ENCODE results near the gene EXOG.

Gene EXOG

DNA sequence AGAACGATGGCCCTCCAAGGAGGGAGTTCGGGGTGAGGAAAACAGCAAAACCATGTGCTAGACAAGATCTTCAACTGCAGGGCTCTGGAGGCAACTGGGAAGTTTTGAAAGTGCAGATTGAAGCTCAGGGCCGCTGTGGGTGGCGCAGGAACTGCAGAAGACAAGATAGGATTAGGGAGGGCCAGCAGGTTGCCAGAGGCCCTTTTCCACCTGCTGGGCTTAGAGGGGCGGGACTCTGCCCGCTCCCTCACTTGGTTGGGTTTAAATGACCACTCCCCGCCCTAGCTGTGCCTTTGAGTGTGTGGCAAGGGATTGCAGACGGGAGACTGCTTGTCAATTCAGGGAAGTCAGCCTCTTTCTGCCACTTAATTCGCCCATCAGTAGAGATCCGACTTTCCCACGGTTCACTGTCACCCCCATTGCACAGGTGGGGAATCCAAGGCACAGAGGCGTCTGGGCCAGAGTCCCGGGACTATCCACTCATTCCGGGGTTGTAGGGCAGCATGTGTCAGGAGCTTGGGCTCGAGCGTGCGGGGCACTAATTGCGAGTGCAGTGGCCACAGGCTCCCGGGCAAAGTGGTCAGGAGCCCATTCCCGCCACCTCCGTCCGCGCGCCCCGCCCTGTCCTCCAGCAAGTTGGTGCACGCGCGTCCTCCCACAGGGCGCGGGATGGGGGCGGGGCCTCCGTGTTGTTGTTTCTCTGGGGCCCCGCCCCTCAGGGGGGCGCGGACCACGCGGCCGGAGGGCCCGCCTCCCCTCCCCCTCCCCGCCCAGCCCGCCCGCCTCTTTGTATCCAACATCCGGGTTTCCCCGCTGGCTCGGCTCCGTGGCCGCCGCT lies 42.8 kb upstream of the EXOG start, which contains the start of gene ACVR2B:
Gene ACVR2B, plus strand, starts transcription at position 816 of the 838 bp plus-strand sequence. CDS start 433 bp downstream, outside the sequence.
- TF ChIP-seq, protein P1, sequence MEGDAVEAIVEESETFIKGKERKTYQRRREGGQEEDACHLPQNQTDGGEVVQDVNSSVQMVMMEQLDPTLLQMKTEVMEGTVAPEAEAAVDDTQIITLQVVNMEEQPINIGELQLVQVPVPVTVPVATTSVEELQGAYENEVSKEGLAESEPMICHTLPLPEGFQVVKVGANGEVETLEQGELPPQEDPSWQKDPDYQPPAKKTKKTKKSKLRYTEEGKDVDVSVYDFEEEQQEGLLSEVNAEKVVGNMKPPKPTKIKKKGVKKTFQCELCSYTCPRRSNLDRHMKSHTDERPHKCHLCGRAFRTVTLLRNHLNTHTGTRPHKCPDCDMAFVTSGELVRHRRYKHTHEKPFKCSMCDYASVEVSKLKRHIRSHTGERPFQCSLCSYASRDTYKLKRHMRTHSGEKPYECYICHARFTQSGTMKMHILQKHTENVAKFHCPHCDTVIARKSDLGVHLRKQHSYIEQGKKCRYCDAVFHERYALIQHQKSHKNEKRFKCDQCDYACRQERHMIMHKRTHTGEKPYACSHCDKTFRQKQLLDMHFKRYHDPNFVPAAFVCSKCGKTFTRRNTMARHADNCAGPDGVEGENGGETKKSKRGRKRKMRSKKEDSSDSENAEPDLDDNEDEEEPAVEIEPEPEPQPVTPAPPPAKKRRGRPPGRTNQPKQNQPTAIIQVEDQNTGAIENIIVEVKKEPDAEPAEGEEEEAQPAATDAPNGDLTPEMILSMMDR (IDR thresholded peaks at IDR 0.05; ENCODE audit: low read depth, low read length, poor library complexity, severe bottlenecking): no peak
- no peak for TF ChIP-seq EZH2phosphoT487 (IDR thresholded peaks at IDR 0.05; ENCODE audit: borderline replicate concordance, low read length)
- H3K27ac ChIP-seq (ENCODE audit: low read depth, low read length): no peak within 1 kb of the TSS
- no peaks in the 10 kb centered on the region for H3K9me3 ChIP-seq (ENCODE audit: control insufficient read depth, insufficient read depth, low read length)
- peaks cover 9% of the 10 kb centered on the region for H3K27me3 ChIP-seq (ENCODE audit: control insufficient read depth, low read length)
- no peaks in the 10 kb centered on the region for H3F3A ChIP-seq (ENCODE audit: control insufficient read depth, insufficient read depth)
- no peaks in the 10 kb centered on the region for H3K36me3 ChIP-seq (ENCODE audit: control insufficient read depth, low read length)
- peak within 1 kb of the TSS; percentile 90 for H3K4me2 ChIP-seq (ENCODE audit: low read length)
- H3K9me2 ChIP-seq (replicated peaks; ENCODE audit: control insufficient read depth, low read length): no peaks in the 10 kb centered on the region
- peaks cover 8% of the 10 kb centered on the region; the same call in 1 of the 2 replicates for H4K20me1 ChIP-seq (ENCODE audit: control insufficient read depth, insufficient read depth, low read depth, low read length)
- H3K79me2 ChIP-seq (ENCODE audit: control insufficient read depth, low read length): peaks cover 34% of the 10 kb centered on the region
- peak within 1 kb of the TSS; percentile 87 for H3K4me3 ChIP-seq (ENCODE audit: low read length)
- H3K4me1 ChIP-seq (ENCODE audit: control insufficient read depth, low read length): peaks cover 17% of the 10 kb centered on the region

- Histone ChIP-seq H3K36me3 (ENCODE audit: control insufficient read depth, low read length) (no peaks in the 10 kb centered on the region), H3K27me3 (ENCODE audit: control insufficient read depth, low read length) (peaks cover 9% of the 10 kb centered on the region), H3K4me3 (ENCODE audit: low read length) (peak overlapping the region; percentile 87), H3K79me2 (ENCODE audit: control insufficient read depth, low read length) (peaks cover 39% of the 10 kb centered on the region), H3K4me2 (ENCODE audit: low read length) (peak overlapping the region; percentile 90), H3K27ac (ENCODE audit: low read depth, low read length) (no peak overlapping the region), H3K4me1 (ENCODE audit: control insufficient read depth, low read length) (peaks cover 17% of the 10 kb centered on the region), H3K9me3 (ENCODE audit: control insufficient read depth, insufficient read depth, low read length) (no peaks in the 10 kb centered on the region), H3K9me2 (replicated peaks; ENCODE audit: control insufficient read depth, low read length) (no peaks in the 10 kb centered on the region), H3F3A (ENCODE audit: control insufficient read depth, insufficient read depth) (no peaks in the 10 kb centered on the region), H4K20me1 (ENCODE audit: control insufficient read depth, insufficient read depth, low read depth, low read length) (peaks cover 8% of the 10 kb centered on the region; the same call in 1 of the 2 replicates)
- TF ChIP-seq EZH2phosphoT487 (IDR thresholded peaks at IDR 0.05; ENCODE audit: borderline replicate concordance, low read length): no peak
- TF ChIP-seq, protein P1 (IDR thresholded peaks at IDR 0.05; ENCODE audit: low read depth, low read length, poor library complexity, severe bottlenecking): no peak
Measured at GRCh38 chr3:38453913-38454177, 42.3 kb upstream of the EXOG start.

DNA sequence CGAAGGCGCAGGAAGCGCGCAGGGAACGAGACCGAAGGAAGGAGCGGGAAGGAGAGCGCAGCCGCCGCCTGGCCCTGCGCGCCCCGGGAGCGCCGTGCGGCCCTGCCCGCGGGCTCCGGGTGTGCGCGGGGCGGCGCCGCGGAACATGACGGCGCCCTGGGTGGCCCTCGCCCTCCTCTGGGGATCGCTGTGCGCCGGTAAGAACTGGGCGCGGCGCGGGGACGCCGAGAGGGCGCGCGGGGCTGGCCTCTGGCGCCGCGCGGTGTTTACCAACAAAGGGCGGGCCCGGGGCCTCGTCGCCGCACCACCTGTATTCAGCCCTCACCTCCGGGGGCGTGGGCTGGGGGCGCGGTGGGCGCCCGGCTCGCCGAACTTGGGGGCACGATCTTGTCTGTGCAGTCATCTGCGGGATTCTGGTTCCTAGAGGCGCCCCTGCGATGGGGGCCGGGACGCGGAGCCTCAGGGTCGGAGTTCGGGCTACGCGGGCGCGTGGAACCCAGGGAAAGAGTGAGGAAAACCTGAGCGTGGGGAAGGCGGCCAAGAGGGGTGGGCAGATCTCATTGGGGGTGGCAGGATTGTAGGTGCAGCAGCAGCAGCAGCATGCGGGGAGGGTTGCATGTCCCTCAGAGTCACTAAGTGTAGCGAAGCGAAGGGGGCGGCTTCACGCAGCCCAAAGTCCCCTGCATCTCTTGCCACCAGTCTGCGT lies 41.8 kb upstream of the EXOG start:
- Histone ChIP-seq H3K4me2 (ENCODE audit: low read length) (peak overlapping the region; percentile 90), H3K9me2 (replicated peaks; ENCODE audit: control insufficient read depth, low read length) (no peaks in the 10 kb centered on the region), H3K4me3 (ENCODE audit: low read length) (peak overlapping the region; percentile 87), H3K36me3 (ENCODE audit: control insufficient read depth, low read length) (no peaks in the 10 kb centered on the region), H3K4me1 (ENCODE audit: control insufficient read depth, low read length) (peaks cover 17% of the 10 kb centered on the region), H4K20me1 (ENCODE audit: control insufficient read depth, insufficient read depth, low read depth, low read length) (peaks cover 8% of the 10 kb centered on the region; the same call in 1 of the 2 replicates), H3K27me3 (ENCODE audit: control insufficient read depth, low read length) (peaks cover 9% of the 10 kb centered on the region), H3K79me2 (ENCODE audit: control insufficient read depth, low read length) (peaks cover 44% of the 10 kb centered on the region), H3K27ac (ENCODE audit: low read depth, low read length) (no peak overlapping the region), H3K9me3 (ENCODE audit: control insufficient read depth, insufficient read depth, low read length) (no peaks in the 10 kb centered on the region), H3F3A (ENCODE audit: control insufficient read depth, insufficient read depth) (no peaks in the 10 kb centered on the region)
- TF ChIP-seq, protein P1 (IDR thresholded peaks at IDR 0.05; ENCODE audit: low read depth, low read length, poor library complexity, severe bottlenecking): no peak
- TF ChIP-seq EZH2phosphoT487 (IDR thresholded peaks at IDR 0.05; ENCODE audit: borderline replicate concordance, low read length): no peak

Data from DOHH2 (cell line).